K562 (cell line): ENCODE measurements around the gene CLEC4M. TPM values are rescaled to one million over a fixed set of nuclear protein-coding genes. Genes with fewer than 3 reads are reported as not detected.

Experiments
- ATAC-seq: fragments of 200-7000 bp; cut with Tn5 transposase; 3 replicates; pipeline ENCODE4 v1.9.1; 2020; ENCODE audit warnings: moderate library complexity
- BruUV-seq: library from RNA; stranded (reverse); fragments of 400-500 nt; replicated peaks from 2 replicates; lab custom pipeline; 2021; lab: Mats Ljungman, UMichigan
- CTCF ChIA-PET: fragments of 300-600 bp; formaldehyde crosslinking; extraction: SDS; loops from one replicate; lab custom pipeline; 2021; ENCODE audit warnings: low intra/inter-chr PET ratio; lab: Yijun Ruan, JAX
- POLR2A ChIA-PET: fragments of 300-600, 350-650 bp; sonication (Branson Sonifier 250); formaldehyde crosslinking; extraction: SDS; loops from one replicate; lab custom pipeline; 2021; ENCODE audit warnings: antibody characterized with exemption, inconsistent platforms; lab: Yijun Ruan, JAX
- DNase-seq, 4 experiments: peaks; one replicate each; pipeline versions ENCODE4 v3.0.0 to v3.0.0-alpha.2; 2011 to 2018; ENCODE audit warnings: low spot score in 3 of 4, mixed read lengths in 3 of 4; ENCODE audit errors: extremely low read depth in 1 of 4
- FAIRE-seq: peaks from 2 replicates; lab custom pipeline; 2011; peaks lifted over from hg19 to GRCh38; lab: Jason Lieb, UNC
- H2AFZ ChIP-seq: 2 replicates; pipeline ENCODE4 v1.6.0; 2011; ENCODE audit warnings: low read depth, low read length, control low read depth, inconsistent platforms
- H3K27ac ChIP-seq: fragments of 200-600 bp; 3 replicates; pipeline ENCODE4 v1.8.0; 2011; ENCODE audit warnings: low read depth, mild to moderate bottlenecking, control low read depth, inconsistent platforms, low read length, moderate library complexity, mixed read lengths; ENCODE audit errors: extremely low read depth
- H3K27me3 ChIP-seq, 2 experiments: fragments of 300-600 bp in 1 of 2; 2 replicates in 1 of 2; 3 replicates in 1 of 2; pipeline versions ENCODE4 v1.6.0 to v1.8.0; 2011; ENCODE audit warnings: inconsistent platforms in 2 of 2, low read length in 2 of 2, mild to moderate bottlenecking in 1 of 2, mixed read lengths in 1 of 2, moderate library complexity in 1 of 2; ENCODE audit not compliant: control insufficient read depth in 2 of 2, insufficient read depth in 2 of 2
- H3K36me3 ChIP-seq: fragments of 300-600 bp; 3 replicates; pipeline ENCODE4 v1.8.0; 2011; ENCODE audit warnings: mild to moderate bottlenecking, low read length, inconsistent platforms; ENCODE audit not compliant: control insufficient read depth, insufficient read depth
- H3K4me1 ChIP-seq, 2 experiments: fragments of 200-600 bp in 1 of 2; replicated peaks in 1 of 2; 2 replicates in 1 of 2; 3 replicates in 1 of 2; pipeline versions ENCODE4 v1.5.1 to v1.8.0; 2011; ENCODE audit warnings: inconsistent platforms in 2 of 2, low read length in 2 of 2, mild to moderate bottlenecking in 1 of 2, mixed read lengths in 1 of 2, moderate library complexity in 1 of 2; ENCODE audit not compliant: control insufficient read depth in 2 of 2, insufficient read depth in 2 of 2
- H3K4me2 ChIP-seq: 2 replicates; pipeline ENCODE4 v1.6.1; 2011; ENCODE audit warnings: low read length, control low read depth, inconsistent platforms, mixed read lengths; ENCODE audit not compliant: insufficient read depth
- H3K4me3 ChIP-seq: fragments of 200-600 bp; sonication (generic), shearing (Covaris generic); 2 replicates; pipeline ENCODE4 v1.5.1; 2016; ENCODE audit warnings: control low read depth, inconsistent platforms
- H3K79me2 ChIP-seq: fragments of 200-600 bp; 3 replicates; pipeline ENCODE4 v1.8.0; 2011; ENCODE audit warnings: low read length, inconsistent platforms; ENCODE audit not compliant: control insufficient read depth, insufficient read depth
- H3K9ac ChIP-seq, 2 experiments: 2 replicates each; pipeline versions ENCODE4 v1.6.0 to v1.6.1; 2011; ENCODE audit warnings: low read depth in 2 of 2, low read length in 2 of 2, control low read depth in 1 of 2, inconsistent platforms in 1 of 2, mild to moderate bottlenecking in 1 of 2, mixed read lengths in 1 of 2; ENCODE audit not compliant: insufficient read depth in 1 of 2
- H3K9me1 ChIP-seq: one replicate; pipeline ENCODE4 v1.6.0; 2011; ENCODE audit warnings: inconsistent platforms, mild to moderate bottlenecking, low read length, moderate library complexity; ENCODE audit not compliant: control insufficient read depth, insufficient read depth
- H3K9me3 ChIP-seq: replicated peaks from 2 replicates; pipeline ENCODE4 v1.5.1; 2011; ENCODE audit warnings: low read depth, low read length, inconsistent platforms; ENCODE audit not compliant: control insufficient read depth, insufficient read depth
- H4K20me1 ChIP-seq: replicated peaks from 2 replicates; pipeline ENCODE4 v1.6.1; 2011; ENCODE audit warnings: low read length, inconsistent platforms, mixed read lengths; ENCODE audit not compliant: control insufficient read depth, insufficient read depth
- WGBS: fragments of 100-300 bp; shearing (Covaris generic); methylation state at CpG from one replicate; pipeline ENCODE4 v1.1.6; 2016; ENCODE audit warnings: low coverage, mixed read lengths; ENCODE audit not compliant: insufficient coverage; ENCODE audit errors: missing lambda C conversion rate; 5-methylcytosine and 5-hydroxymethylcytosine counted together
- in situ Hi-C: fragments of 300-500 bp; cut with MboI; formaldehyde crosslinking; loops from 4 replicates; pipeline ENCODE4 v1.15.0; 2018; ENCODE audit warnings: inconsistent platforms, mixed read lengths
- intact Hi-C: fragments of 100-400 bp; cut with micrococcal nuclease; formaldehyde crosslinking; loops from 2 replicates; pipeline ENCODE4 v1.14.2; 2022
- polyA plus RNA-seq, 8 experiments: library from polyadenylated mRNA; depleted of rRNA in 4 of 8; stranded (reverse) in 5 of 8; unstranded in 3 of 8; fragments of >200 nt; fragmentation: Nextera tagmentation in 2 of 8; fragmentation: Illumina TruSeq in 1 of 8; extraction: Ambion mirVana in 2 of 8; extraction: Trizol in 1 of 8; gene quantifications; 2 replicates each; pipeline versions ENCODE4 v1.2.1 to v1.2.3, GENCODE V29; 2011 to 2014; ENCODE audit warnings: inconsistent platforms in 1 of 8, missing spikeins in 1 of 8
- total RNA-seq, 7 experiments: library from RNA; depleted of rRNA in 6 of 7; stranded (reverse); fragments of >200 nt in 6 of 7; fragmentation: Illumina TruSeq in 2 of 7; extraction: Trizol in 2 of 7; gene quantifications; 2 replicates each; pipeline versions ENCODE4 v1.2.1 to v1.2.3, GENCODE V29; 2011 to 2021; ENCODE audit warnings: low replicate concordance in 1 of 7
- TF ChIP-seq, protein P1 (sequence below): fragments of 250-450 bp; sonication (Bioruptor Pico); IDR thresholded peaks from 2 replicates; pipeline ENCODE4 v1.5.0; 2021; ENCODE audit warnings: mild to moderate bottlenecking, borderline replicate concordance

CLEC4M gene
- total and polyA plus RNA-seq, 9 of the 15 experiments (the other 6 are each of a cell fraction or from before 2014, with no cell fraction given): 0.08 to 0.18 TPM; not detected in 7

DNA sequence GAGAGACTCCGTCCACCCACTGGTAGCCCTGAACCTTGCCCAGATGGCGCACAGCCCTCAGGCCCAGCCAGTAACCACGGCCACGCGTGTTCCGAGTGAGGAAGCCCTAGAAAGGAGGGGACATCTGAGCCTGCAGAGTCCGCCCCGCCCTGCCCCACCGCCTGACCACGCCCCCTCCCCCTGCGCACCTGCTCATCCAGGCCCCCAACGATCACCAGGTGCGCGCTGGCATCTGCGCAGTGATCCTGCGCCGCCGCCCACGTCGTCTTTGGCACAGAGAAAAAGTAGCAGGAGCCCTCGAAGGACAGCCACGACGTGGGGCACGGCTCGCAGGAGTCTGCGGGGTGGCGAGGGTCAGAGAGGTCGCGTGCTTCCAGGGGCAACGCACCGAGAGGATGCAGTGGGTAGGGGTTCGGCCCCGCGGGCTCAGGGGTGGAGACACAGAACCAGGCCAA, 33.2 kb upstream of the CLEC4M start:
- BruUV-seq: no TSS peak
- ChIA-PET CTCF (no interaction called here), POLR2A (no interaction called here)
- ATAC-seq (no peak), FAIRE-seq (no peak), DNase-seq (no peak)
- Histone ChIP-seq H3K27ac (no peak overlapping the region), H3K4me3 (no peak overlapping the region), H3K4me2 (no peak overlapping the region), H3K9me3 (no peaks in the 10 kb centered on the region), H2AFZ (no peak overlapping the region), H3K9me1 (no peaks in the 10 kb centered on the region), H3K4me1 (peaks cover 0 to 20% of the 10 kb centered on the region in 2 experiments; a peak in 2 of 5 replicates), H3K9ac (no peak overlapping the region), H3K79me2 (no peaks in the 10 kb centered on the region), H4K20me1 (0 out of 2 replicates have a peak, but pooled peaks cover 3% of the 10 kb centered on the region), H3K27me3 (peaks cover 9 to 49% of the 10 kb centered on the region in 2 experiments), H3K36me3 (no peaks in the 10 kb centered on the region)
- 35% methylated on average over 22 of the region's 34 CpGs for WGBS
- in situ Hi-C loops: no loop called here
- TF ChIP-seq, protein P1, sequence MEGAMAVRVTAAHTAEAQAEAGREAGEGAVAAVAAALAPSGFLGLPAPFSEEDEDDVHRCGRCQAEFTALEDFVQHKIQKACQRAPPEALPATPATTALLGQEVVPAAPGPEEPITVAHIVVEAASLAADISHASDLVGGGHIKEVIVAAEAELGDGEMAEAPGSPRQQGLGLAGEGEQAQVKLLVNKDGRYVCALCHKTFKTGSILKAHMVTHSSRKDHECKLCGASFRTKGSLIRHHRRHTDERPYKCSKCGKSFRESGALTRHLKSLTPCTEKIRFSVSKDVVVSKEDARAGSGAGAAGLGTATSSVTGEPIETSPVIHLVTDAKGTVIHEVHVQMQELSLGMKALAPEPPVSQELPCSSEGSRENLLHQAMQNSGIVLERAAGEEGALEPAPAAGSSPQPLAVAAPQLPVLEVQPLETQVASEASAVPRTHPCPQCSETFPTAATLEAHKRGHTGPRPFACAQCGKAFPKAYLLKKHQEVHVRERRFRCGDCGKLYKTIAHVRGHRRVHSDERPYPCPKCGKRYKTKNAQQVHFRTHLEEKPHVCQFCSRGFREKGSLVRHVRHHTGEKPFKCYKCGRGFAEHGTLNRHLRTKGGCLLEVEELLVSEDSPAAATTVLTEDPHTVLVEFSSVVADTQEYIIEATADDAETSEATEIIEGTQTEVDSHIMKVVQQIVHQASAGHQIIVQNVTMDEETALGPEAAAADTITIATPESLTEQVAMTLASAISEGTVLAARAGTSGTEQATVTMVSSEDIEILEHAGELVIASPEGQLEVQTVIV (CRISPR knock-in tag): no peak
- intact Hi-C loops: no loop called here
